ENCODE data around the gene PLCB2.

Gene PLCB2, protein sequence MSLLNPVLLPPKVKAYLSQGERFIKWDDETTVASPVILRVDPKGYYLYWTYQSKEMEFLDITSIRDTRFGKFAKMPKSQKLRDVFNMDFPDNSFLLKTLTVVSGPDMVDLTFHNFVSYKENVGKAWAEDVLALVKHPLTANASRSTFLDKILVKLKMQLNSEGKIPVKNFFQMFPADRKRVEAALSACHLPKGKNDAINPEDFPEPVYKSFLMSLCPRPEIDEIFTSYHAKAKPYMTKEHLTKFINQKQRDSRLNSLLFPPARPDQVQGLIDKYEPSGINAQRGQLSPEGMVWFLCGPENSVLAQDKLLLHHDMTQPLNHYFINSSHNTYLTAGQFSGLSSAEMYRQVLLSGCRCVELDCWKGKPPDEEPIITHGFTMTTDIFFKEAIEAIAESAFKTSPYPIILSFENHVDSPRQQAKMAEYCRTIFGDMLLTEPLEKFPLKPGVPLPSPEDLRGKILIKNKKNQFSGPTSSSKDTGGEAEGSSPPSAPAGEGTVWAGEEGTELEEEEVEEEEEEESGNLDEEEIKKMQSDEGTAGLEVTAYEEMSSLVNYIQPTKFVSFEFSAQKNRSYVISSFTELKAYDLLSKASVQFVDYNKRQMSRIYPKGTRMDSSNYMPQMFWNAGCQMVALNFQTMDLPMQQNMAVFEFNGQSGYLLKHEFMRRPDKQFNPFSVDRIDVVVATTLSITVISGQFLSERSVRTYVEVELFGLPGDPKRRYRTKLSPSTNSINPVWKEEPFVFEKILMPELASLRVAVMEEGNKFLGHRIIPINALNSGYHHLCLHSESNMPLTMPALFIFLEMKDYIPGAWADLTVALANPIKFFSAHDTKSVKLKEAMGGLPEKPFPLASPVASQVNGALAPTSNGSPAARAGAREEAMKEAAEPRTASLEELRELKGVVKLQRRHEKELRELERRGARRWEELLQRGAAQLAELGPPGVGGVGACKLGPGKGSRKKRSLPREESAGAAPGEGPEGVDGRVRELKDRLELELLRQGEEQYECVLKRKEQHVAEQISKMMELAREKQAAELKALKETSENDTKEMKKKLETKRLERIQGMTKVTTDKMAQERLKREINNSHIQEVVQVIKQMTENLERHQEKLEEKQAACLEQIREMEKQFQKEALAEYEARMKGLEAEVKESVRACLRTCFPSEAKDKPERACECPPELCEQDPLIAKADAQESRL

DNA sequence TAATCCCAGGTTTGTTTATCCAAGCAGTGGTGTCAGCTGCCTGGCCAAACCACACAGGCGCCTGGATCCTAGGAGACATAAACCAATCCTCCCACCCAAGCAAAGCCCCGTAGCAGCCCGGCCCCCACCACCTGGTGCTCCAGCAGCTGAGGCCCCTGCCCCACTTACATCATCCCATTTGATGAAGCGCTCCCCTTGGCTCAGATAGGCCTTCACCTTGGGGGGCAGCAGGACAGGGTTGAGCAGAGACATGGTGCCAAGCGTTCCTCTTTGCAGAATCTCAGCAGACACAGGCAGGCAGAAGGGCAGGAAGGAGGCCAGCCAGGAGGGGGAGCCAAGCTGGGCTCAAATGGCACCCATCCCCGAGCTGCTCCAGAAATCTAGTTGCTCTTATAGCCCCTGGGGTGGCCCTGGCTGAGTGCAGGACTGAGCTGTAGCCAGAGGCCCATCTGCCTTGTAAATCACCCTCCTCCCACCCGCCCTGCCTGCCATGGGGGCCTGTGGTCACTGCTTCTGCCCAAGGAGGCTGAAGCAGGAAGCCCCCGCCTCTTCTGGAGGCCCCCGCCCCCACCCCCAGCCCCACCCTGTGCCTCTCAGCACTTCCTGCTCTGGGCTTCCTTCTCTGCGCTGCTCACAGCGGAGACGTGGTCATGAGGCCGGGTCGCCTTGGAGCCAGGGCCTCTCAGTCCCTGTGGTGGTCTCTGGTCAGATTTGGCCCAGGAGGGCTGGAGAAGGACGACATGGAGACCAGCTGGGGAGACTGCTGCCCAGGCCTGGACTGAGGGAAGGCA is at the start of gene PLCB2:
Gene PLCB2, minus strand, starts transcription at position 515 of the 791 bp plus-strand sequence. Its CDS starts 263 bp downstream, at position 252.
- DNase-seq: peak; percentile 76

DNA sequence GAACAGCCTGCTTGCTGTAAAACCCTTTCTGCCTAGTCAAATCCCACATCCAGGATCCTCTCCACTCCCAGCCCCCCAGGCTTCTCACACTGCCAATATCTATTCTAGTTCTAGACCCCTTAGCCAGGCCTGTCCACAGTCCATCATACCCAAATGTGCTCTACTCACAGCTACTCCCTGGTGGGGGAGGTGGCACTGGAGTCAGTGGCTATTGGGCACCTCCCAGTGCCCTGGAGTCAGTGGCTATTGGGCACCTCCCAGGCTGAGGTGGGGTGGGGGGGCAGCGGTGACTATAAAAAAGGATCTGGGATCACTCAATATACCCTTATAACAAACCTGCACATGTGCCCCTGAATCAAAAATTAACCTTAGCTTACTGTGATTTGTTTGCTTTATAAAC is 49.5 kb upstream of the PLCB2 start:
- no peak for DNase-seq

GRCh38 chr15:40355976-40356585 is 48.3 kb upstream of the PLCB2 start:
- DNase-seq: no peak

DNA sequence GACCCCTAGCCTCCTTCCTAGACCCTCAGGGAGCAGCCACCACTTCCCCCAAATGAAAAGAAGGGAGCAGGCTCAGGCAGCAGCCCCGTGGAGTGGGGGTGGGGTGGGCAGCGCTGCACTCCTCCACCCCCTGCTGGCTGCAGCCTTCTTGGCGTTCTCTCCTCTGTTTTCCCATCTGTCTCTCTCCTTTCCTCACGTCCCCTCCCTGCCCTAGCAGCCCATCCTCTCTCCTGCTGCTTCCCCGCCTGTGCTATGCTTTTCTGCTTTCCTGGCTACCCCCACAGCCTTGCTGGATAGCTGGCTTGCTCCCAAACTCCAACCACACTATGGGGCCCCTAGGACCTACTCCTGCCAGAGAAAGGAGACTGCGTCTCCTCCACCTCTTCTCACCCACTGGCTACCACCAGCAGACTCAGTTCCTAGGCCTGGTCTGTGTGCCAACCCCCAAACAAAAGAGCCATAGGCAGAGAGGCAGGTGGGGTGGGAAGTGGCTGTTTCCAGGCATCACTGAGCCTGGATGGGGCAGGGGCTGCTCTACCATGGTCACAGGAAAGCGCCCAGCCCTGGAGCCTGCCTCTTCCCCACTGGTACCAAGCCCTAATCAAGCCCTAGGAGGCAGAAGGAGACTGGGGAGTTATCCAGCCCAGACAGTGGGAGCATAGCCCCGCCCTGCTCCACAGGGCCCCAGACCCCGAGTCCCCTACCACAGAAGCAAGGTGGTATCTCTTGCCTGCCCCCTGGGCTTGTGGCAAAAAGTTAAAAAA is 46.9 kb upstream of the PLCB2 start:
- DNase-seq: no peak

- no peak for DNase-seq
These were observed 46.0 kb upstream of the PLCB2 start for GRCh38 chr15:40353697-40354096.

DNA sequence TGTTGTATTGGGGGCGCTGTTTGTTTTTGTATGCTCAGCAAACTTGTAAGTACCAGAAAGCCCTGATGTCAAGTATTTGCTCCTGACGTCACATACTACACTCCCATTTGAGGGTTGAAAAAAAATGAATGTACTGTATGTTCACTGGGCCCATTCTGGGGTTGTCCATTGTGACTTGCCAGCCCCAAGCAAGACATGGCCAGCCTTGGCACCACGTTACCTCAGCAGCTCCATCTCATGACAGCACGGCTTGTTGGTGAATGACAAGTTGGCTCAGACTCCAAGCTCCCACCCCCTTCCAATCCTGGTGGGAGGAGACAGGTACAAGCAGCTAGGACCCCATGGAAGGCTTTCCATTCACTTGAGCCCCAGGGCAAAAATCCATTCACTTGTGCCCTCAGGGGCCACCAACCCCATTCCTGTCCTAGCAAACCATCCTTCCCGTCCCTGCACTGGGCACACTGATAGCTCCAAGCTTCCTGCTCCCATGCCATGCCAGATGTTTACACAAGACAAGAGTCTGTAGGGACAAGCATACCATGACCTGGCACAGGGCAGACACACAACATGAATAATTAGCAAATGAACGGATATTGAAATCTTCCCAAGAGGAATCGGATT is 44.7 kb upstream of the PLCB2 start:
- no peak for DNase-seq

GRCh38 chr15:40349163-40349562 is 41.4 kb upstream of the PLCB2 start:
- no peak for DNase-seq

DNA sequence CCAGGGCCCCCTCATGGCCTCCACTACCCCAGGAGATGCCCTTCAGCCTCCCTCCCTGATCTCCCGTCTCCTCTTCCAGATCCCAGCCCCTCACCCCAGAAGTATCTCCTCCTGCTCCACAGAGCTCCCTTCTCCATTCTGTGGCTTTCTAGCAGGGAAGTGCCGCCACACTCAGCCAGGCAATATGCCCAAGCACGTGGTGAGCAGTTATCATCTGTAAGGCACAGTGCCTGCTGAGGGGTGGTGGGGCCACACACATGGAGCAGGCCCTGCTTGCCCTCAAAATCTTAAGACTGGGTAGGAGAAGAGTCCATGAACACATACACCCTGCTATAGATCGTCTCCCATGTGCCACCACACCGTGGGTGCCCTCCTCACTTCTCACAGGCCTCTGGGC is 40.7 kb upstream of the PLCB2 start:
- DNase-seq: no peak

DNA sequence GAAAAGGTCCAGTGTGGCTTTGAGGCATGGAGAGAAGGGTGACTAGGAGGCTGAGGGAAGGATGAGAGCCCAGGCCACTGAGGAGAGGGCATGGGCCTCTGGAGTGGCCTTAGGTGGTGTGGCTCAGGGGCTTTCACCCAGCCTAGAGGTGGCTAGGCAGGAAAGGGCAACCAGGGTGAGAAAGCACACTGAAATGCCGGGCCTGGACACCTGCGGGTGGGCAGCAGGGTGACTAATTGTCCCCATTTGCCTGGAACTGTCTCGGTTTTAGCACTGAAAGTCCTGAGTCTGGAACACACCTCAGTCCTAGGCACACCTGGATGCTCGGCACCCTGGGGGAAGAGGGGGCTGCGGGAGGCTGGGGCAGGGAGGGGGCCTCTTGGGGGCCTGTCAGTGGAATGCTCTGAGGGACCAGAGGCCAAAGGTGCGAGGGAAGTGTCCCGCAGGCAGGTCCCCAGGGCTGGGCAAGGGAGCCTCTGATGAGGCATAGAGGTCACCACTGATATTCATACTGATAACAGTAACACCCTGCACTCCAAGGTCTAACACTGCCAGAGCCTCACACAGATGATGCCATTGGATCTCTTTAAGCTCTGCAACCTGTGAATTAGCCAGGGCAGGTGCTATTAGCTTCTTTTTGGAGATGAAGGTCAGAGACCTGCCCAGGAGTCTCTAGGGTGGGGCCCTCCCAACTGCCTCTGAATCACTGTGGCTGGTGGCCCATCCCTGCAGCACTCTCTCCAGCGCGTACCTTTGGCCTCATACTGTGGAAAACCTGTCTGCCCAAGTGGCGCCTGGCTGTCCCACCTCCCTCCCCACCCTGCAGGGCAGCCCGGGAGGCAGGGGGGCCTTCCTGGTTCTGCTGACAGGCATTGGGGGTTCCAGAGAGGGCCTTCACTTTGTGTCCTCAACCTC is 40.1 kb upstream of the PLCB2 start:
- DNase-seq: no peak

DNA sequence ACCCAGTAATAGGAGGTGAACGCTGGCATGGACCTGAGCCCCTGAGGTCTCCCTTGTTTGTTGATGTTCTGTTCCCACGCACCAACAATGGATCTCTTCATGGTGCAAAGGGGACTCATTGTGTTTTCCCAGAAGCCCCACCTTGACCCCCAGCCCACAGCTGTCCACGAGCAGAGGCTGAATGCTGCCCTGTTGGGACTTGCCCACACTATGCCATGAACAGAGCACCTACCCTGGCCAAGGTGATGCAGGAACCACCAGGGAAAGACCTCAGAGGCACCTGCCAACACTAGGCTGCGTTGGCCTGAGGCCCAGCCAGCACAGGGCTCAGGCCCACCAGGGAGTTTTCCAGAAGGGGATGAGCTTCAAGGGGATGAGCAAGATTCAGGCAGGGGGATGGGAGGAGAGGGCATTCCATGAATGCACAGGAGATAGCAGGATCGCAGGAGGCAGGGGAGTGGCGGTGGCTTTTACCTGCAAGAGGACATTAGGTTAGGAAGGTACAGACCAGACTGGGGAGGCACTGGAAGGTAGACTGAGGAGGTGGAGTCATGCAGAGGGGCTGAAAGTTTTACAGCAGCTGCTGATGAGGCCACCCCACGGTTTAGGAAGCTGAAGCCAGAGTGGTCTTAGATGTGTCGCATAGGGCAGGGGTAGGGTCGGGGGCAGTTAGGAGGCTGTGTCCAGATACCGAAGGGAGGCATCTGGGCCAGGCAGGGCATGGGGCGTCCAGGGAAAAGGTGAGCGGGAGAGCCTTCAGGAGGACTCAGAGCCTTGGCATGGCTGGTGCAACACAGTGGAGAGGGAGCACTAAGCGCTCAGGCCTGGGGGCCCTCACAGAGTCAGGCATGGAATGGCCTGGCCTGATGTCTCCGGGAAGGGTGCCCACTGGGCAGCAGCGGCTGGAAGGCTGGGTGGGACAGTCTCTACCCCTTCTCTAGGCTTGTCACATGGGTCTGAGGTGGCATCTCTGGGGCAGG is 39.1 kb upstream of the PLCB2 start:
- DNase-seq: no peak

DNA sequence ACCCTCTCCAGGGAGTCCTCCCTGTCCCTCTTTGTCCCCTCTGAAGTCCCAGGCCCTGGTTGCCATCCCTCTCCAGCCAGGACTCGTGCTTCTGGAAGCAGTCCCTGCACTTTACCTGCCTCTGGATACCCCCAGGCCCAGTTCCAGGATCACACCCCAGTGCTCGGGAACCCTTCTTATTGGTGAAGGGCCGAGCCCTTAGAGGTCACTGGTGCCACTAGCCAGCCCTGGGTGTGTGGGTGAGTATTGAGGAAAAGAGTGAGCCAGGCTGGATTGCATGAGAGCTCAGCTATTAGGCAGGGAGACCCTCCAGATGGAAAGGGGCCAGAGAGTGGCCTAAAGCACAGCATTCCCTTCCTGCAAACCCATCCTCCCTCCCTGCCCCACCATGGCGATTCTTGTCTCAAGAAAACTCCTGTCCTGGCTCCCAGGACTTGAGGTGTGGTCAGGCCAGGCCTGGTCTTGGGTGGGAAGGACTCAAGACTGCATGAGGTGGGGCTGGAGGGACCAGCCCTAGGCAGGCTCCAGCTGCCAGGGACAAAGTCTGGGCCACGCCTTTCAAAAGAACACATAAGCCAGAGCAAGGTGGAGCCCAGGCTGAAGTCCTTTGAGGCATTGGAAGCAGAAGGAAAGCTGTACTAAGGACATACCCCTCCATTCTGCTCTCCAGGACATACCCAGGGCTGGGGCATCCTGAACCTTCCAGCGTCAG is 38.3 kb upstream of the PLCB2 start:
- no peak for DNase-seq

DNA sequence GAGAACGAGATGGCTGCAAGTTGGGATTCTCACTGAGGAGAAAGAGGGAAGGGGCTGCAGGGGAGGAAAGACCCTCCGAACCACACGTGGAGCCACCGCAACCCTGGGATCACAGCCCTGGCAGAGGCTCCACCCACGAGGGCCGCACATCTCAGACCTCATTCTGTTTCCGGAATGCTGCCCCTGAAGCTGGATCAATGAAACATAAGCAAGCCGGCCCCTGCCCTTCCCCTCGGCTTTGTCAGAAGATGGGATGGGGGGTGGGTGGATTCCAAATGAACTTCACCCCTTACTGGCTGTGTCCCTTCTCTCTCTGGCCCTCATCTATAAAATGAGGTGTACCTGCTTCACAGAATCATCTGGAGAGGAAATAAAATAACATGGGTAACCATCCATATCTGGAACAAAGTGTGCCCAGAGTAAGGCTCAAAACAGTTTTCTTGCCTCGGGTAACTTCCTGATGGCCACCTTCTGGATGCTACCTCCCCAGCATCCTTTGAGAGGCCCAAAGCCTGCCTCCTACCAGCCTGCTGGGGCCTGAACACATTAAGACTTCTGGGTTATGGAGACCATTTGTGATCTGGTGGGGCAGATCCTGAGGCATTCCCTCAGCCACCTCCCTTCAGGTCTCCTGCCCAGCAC is 37.6 kb upstream of the PLCB2 start:
- no peak for DNase-seq

GRCh38 chr15:40344631-40345120 is 36.9 kb upstream of the PLCB2 start:
- DNase-seq: peak; percentile 82

- DNase-seq: no peak
These were observed 36.5 kb upstream of the PLCB2 start for GRCh38 chr15:40344217-40344616.

DNA sequence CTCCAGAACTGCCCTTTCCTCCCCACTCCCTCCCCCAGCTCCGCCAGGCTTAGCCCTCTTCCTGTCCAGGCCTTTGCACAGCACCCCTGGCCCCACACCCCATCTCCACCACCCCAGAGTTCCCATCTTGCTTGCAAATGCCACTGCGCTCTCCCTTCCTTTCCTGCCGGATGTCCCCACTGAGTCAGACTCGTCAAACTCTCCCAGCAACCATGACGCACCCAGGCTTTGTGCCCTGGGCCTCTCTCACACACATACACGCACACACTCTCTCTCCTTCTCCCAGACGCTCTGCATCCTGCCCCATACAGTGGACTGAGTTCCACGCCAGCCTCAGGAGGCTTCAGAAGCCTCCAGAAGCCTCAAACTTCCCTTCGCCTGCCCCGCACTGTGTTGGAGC is 35.8 kb upstream of the PLCB2 start:
- DNase-seq: no peak

- DNase-seq: no peak
These were observed 34.9 kb upstream of the PLCB2 start for GRCh38 chr15:40342416-40343320.
